K562 (cell line): Measurements from ENCODE around the gene CACNA1I. TPM values are rescaled to one million over a fixed set of nuclear protein-coding genes. Genes with fewer than 3 reads are reported as not detected.

Experiments used
- E2F8 ChIP-seq: fragments of 450-650 bp; IDR thresholded peaks from 2 replicates; pipeline ENCODE4 v1.7.1; 2018; ENCODE audit warnings: mild to moderate bottlenecking, low read depth; ENCODE audit not compliant: partially characterized antibody
- MIER1 ChIP-seq: fragments of 450-650 bp; IDR thresholded peaks from 2 replicates; pipeline ENCODE4 v1.6.1; 2016; ENCODE audit warnings: antibody characterized with exemption, mild to moderate bottlenecking, low read depth
- SMAD1 ChIP-seq: fragments of 150-350 bp; IDR thresholded peaks from 2 replicates; pipeline ENCODE4 v1.6.1; 2014; ENCODE audit warnings: low read length, low read depth; ENCODE audit not compliant: partially characterized antibody
- ZBTB40 ChIP-seq, 2 experiments: fragments of 450-650 bp in 1 of 2; sonication (generic) in 1 of 2; formaldehyde crosslinking in 1 of 2; IDR thresholded peaks; 2 replicates each; pipeline versions ENCODE4 v1.7.1 to v1.9.0; 2016 to 2022; ENCODE audit warnings: inconsistent platforms in 1 of 2, mild to moderate bottlenecking in 1 of 2, missing genetic modification reagents in 1 of 2
- ZNF583 ChIP-seq: fragments of 250-450 bp; sonication (Bioruptor Pico); IDR thresholded peaks from 2 replicates; pipeline ENCODE4 v1.4.0; 2020
- polyA plus RNA-seq, 8 experiments: library from polyadenylated mRNA; depleted of rRNA in 4 of 8; stranded (reverse) in 5 of 8; unstranded in 3 of 8; fragments of >200 nt; fragmentation: Nextera tagmentation in 2 of 8; fragmentation: Illumina TruSeq in 1 of 8; extraction: Ambion mirVana in 2 of 8; extraction: Trizol in 1 of 8; gene quantifications; 2 replicates each; pipeline versions ENCODE4 v1.2.1 to v1.2.3, GENCODE V29; 2011 to 2014; ENCODE audit warnings: inconsistent platforms in 1 of 8, missing spikeins in 1 of 8
- total RNA-seq, 7 experiments: library from RNA; depleted of rRNA in 6 of 7; stranded (reverse); fragments of >200 nt in 6 of 7; fragmentation: Illumina TruSeq in 2 of 7; extraction: Trizol in 2 of 7; gene quantifications; 2 replicates each; pipeline versions ENCODE4 v1.2.1 to v1.2.3, GENCODE V29; 2011 to 2021; ENCODE audit warnings: low replicate concordance in 1 of 7
- TF ChIP-seq, protein P1 (sequence below): sonication (generic); formaldehyde crosslinking; IDR thresholded peaks from 2 replicates; pipeline ENCODE4 v1.8.0; 2022; ENCODE audit warnings: missing genetic modification reagents, mild to moderate bottlenecking, moderate library complexity, borderline replicate concordance
- TF ChIP-seq, protein P2 (sequence below): fragments of 250-450 bp; sonication (Bioruptor Pico); IDR thresholded peaks from 2 replicates; pipeline ENCODE4 v1.4.0; 2020; ENCODE audit warnings: mild to moderate bottlenecking, moderate library complexity

Gene CACNA1I
- total and polyA plus RNA-seq, 9 of the 15 experiments (the other 6 are each of a cell fraction or from before 2014, with no cell fraction given) = 0.01 to 0.79 (median 0.32) TPM; not detected in 1

DNA sequence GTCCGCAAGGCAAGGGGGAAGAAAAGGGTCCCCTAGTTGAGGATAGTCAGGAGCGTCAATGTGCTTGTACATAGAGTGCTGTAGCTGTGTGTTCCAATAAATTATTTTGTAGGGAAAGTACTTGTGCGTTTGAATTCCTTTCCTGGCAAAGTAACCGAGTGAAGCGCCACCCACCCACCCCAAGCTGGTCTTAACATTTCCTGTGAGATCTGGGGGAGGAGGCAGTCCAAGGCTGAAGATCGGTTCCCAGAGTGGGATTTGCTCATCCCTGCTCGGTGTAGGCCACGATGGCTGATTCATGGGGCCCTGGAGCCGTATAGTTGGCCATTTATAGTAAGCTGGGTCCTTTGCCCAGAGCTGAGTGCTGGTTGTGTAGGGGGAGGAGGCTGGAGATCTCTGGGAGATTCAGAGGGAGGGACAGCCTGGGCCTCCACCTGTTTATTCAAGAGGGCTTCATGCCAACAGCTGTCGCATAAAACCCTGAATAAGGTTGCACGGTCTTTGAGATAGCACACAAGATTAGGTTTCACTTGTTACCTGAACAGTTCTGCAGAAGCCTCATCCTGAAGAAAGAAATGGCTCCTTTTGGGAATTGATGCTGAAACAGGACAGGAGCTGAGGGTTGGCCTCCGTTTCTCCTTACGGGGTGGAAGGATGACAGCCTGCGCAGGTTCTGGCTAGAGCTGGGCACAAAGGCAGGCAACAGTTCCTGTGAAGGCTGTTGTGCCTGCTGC is 47.8 kb upstream of the CACNA1I start (continued):
- TF ChIP-seq ZBTB40 (IDR thresholded peaks at IDR 0.05) (no peak), ZBTB40 (CRISPR knock-in tag; IDR thresholded peaks at IDR 0.05) (no peak), MIER1 (no peak), ZNF583 (CRISPR knock-in tag) (no peak), E2F8 (peak; percentile 72), SMAD1 (no peak)
- TF ChIP-seq, protein P1, sequence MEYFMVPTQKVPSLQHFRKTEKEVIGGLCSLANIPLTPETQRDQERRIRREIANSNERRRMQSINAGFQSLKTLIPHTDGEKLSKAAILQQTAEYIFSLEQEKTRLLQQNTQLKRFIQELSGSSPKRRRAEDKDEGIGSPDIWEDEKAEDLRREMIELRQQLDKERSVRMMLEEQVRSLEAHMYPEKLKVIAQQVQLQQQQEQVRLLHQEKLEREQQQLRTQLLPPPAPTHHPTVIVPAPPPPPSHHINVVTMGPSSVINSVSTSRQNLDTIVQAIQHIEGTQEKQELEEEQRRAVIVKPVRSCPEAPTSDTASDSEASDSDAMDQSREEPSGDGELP = peak; percentile 65; the same call in 1 of the 2 replicates
- TF ChIP-seq, protein P2, sequence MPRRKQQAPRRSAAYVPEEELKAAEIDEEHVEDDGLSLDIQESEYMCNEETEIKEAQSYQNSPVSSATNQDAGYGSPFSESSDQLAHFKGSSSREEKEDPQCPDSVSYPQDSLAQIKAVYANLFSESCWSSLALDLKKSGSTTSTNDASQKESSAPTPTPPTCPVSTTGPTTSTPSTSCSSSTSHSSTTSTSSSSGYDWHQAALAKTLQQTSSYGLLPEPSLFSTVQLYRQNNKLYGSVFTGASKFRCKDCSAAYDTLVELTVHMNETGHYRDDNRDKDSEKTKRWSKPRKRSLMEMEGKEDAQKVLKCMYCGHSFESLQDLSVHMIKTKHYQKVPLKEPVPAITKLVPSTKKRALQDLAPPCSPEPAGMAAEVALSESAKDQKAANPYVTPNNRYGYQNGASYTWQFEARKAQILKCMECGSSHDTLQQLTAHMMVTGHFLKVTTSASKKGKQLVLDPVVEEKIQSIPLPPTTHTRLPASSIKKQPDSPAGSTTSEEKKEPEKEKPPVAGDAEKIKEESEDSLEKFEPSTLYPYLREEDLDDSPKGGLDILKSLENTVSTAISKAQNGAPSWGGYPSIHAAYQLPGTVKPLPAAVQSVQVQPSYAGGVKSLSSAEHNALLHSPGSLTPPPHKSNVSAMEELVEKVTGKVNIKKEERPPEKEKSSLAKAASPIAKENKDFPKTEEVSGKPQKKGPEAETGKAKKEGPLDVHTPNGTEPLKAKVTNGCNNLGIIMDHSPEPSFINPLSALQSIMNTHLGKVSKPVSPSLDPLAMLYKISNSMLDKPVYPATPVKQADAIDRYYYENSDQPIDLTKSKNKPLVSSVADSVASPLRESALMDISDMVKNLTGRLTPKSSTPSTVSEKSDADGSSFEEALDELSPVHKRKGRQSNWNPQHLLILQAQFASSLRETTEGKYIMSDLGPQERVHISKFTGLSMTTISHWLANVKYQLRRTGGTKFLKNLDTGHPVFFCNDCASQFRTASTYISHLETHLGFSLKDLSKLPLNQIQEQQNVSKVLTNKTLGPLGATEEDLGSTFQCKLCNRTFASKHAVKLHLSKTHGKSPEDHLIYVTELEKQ (CRISPR knock-in tag) = no peak
